Ovary (tissue), 9 donors: ENCODE measurements around the gene TAF15. TPM values are rescaled to one million over a fixed set of nuclear protein-coding genes. Genes with fewer than 3 reads are reported as not detected.

Experiments used
- DNase-seq, 5 donors: peaks; one replicate each; pipeline ENCODE4 v3.0.0-alpha.2; 2019 to 2020
- H3K27ac ChIP-seq, 2 donors: fragments of 200-600 bp; one replicate each; pipeline versions ENCODE4 v1.5.1 to v1.8.0; 2019 to 2022
- H3K27me3 ChIP-seq: fragments of 200-600 bp; one replicate; pipeline ENCODE4 v1.8.0; 2022
- H3K36me3 ChIP-seq: fragments of 200-600 bp; sonication (generic); one replicate; pipeline ENCODE4 v1.5.1; 2019
- H3K4me1 ChIP-seq: one replicate; pipeline ENCODE4 v1.8.1; 2013; ENCODE audit warnings: mild to moderate bottlenecking, moderate library complexity; ENCODE audit not compliant: insufficient read depth
- H3K4me3 ChIP-seq: fragments of 200-600 bp; sonication (generic); one replicate; pipeline ENCODE4 v1.5.1; 2017
- H3K9me3 ChIP-seq, 2 donors: fragments of 200-600 bp in 1 of 2; sonication (generic) in 1 of 2; one replicate each; pipeline versions ENCODE4 v1.5.1 to v1.8.1; 2013 to 2019; ENCODE audit warnings: mild to moderate bottlenecking in 1 of 2, moderate library complexity in 1 of 2
- CTCF ChIP-seq, 3 donors: fragments of 450-650 bp in 2 of 3; fragments of 200-600 bp in 1 of 3; IDR thresholded peaks; one replicate each; pipeline versions ENCODE4 v1.5.1 to v1.8.0; 2016 to 2022; ENCODE audit warnings: antibody characterized with exemption in 3 of 3, mild to moderate bottlenecking in 1 of 3
- EP300 ChIP-seq: sonication (generic); formaldehyde crosslinking; IDR thresholded peaks from one replicate; pipeline ENCODE4 v1.6.1; 2017; ENCODE audit warnings: antibody characterized with exemption
- POLR2A ChIP-seq: fragments of 450-650 bp; IDR thresholded peaks from one replicate; pipeline ENCODE4 v1.6.1; 2017; ENCODE audit warnings: antibody characterized with exemption, mild to moderate bottlenecking, moderate library complexity
- WGBS, 3 donors: extraction: QIAGEN DNeasy Blood & Tissue Kit in 1 of 3; methylation state at CpG; one replicate each; pipeline versions ENCODE4 v1.1.5 to v1.1.7; 2013 to 2017; 5-methylcytosine and 5-hydroxymethylcytosine counted together
- intact Hi-C, 4 donors: fragments of 100-400 bp; cut with DNase I; formaldehyde crosslinking; loops; one replicate each; pipeline versions ENCODE4 v1.11.0 to v1.15.1; 2022 to 2023
- polyA plus RNA-seq, 2 donors: library from polyadenylated mRNA; stranded (reverse); fragments of 200-250 nt in 1 of 2; fragments of 350-450 nt in 1 of 2; fragmentation: Illumina TruSeq in 1 of 2; extraction: RNeasy Lipid Tissue Mini Kit (QIAGEN cat#74804) in 1 of 2; gene quantifications; one replicate each; pipeline ENCODE4 v1.2.3, GENCODE V29; 2013 to 2014
- total RNA-seq, 7 donors: library from RNA; depleted of rRNA in 2 of 7; stranded (reverse); fragments of >200 nt in 2 of 7; fragmentation: NEBNext Ultra II Directional in 3 of 7; extraction: Animal tissue kit (Norgen Biotek cat#: 25700) in 3 of 7; gene quantifications; one replicate each; pipeline versions ENCODE4 v1.1.0 to v1.2.4, GENCODE V29; 2016 to 2023
- donor health status: DM: no; HTN: no; CAD: no; lungs with moderate emphysema.
- donor health status: DM: no; HTN: no; CAD: no.
- donor health status: Bipolar disorder and iron deficiency.
- donor health status: DM: yes; HTN: yes; CAD: no.
- donor health status: DM: no; HTN: no; CAD: no.
- donor health status: DM: yes; HTN: yes; CAD: no.

Gene TAF15
- total and polyA plus RNA-seq, 9 donors: 30.2 to 223 (median 126) TPM

DNA sequence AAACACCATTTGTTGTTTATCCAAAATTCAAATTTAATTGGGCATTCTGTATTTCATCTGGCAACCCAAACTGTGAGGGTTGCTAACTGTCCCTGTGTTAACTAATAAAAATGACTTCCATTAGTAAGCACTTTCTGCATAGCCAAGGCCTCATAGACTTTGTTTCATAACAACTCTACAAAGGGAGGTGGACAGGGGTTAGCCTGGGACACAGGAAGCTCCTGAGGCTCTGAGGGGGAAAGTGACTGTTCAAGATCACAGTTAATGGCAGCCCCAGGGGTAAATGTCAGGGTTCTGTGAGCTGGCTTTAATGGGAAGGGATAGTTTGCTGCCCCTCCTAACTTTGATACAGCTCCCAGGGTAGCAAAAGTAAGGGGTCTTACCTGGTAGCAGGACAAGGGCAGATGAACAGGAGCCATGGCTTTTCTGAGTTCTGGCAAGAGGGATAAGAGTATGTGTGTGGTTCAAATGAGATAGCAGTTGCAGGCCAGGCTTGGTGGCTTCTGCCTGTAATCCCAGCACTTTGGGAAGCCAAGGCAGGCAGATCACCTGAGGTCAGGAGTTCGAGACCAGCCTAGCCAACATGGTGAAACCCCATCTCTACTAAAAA, 57.2 kb downstream of the TAF15 start:
- intact Hi-C loops: no loop called here
- no peak overlapping the region for H3K27ac ChIP-seq

DNA sequence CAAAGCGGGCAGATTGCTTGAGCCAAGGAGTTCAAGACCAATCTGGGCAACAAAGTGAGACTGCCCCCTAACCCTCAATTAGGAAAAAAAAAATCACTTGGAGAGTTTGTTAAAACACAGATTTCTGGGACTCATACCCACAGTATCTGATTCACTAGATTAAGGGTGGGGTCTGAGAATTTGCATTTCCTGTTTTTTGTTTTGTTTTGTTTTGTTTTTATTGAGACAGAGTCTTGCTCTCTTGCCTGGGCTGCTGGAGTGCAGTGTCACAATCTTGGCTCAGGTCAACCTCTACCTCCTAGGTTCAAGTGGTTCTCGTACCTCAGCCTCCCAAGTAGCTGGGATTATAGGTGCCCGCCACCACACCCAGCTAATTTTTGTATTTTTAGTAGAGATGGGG, 58.3 kb downstream of the TAF15 start:
- WGBS, 3 donors: 94 to 99% (median 96%) methylated on average over 3 of the region's 3 CpGs
- intact Hi-C loops: no loop called here

More for the DNA sequence above, 57.2 kb downstream of the TAF15 start:
- DNase-seq: no peak
- no peaks in the 10 kb centered on the region for H3K27me3 ChIP-seq
- no peaks in the 10 kb centered on the region for H3K9me3 ChIP-seq
- WGBS, 3 donors: 95 to 100% (median 96%) methylated on average over 1 of the region's 1 CpG
- H3K4me3 ChIP-seq: no peak overlapping the region
- TF ChIP-seq POLR2A (no peak), CTCF (IDR thresholded peaks at IDR 0.05) (no peak), EP300 (no peak)
- no peaks in the 10 kb centered on the region for H3K36me3 ChIP-seq
- no peaks in the 10 kb centered on the region for H3K4me1 ChIP-seq

GRCh38 chr17:35868737-35869136, 59.5 kb downstream of the TAF15 start, which contains the start of gene HEATR9:
Gene HEATR9, minus strand, starts transcription at chr17:35868891. Its CDS starts 149 bp downstream, at chr17:35868742.
- Histone ChIP-seq H3K4me1 (no peaks in the 10 kb centered on the region), H3K27me3 (no peaks in the 10 kb centered on the region), H3K9me3 (no peaks in the 10 kb centered on the region), H3K36me3 (no peaks in the 10 kb centered on the region), H3K4me3 (no peak within 1 kb of the TSS), H3K27ac (no peak within 1 kb of the TSS)
- 76 to 81% (median 80%) methylated on average over 3 of the region's 3 CpGs for WGBS, 3 donors
- no peak for DNase-seq
- intact Hi-C loops: no loop called here
- TF ChIP-seq POLR2A (no peak), EP300 (no peak), CTCF (IDR thresholded peaks at IDR 0.05) (no peak)

More for the DNA sequence above, 58.3 kb downstream of the TAF15 start:
- Histone ChIP-seq H3K36me3 (no peaks in the 10 kb centered on the region), H3K27ac (no peak overlapping the region), H3K27me3 (no peaks in the 10 kb centered on the region), H3K4me3 (no peak overlapping the region), H3K9me3 (no peaks in the 10 kb centered on the region), H3K4me1 (no peaks in the 10 kb centered on the region)
- DNase-seq: no peak
- TF ChIP-seq EP300 (no peak), CTCF (IDR thresholded peaks at IDR 0.05) (no peak), POLR2A (no peak)

DNA sequence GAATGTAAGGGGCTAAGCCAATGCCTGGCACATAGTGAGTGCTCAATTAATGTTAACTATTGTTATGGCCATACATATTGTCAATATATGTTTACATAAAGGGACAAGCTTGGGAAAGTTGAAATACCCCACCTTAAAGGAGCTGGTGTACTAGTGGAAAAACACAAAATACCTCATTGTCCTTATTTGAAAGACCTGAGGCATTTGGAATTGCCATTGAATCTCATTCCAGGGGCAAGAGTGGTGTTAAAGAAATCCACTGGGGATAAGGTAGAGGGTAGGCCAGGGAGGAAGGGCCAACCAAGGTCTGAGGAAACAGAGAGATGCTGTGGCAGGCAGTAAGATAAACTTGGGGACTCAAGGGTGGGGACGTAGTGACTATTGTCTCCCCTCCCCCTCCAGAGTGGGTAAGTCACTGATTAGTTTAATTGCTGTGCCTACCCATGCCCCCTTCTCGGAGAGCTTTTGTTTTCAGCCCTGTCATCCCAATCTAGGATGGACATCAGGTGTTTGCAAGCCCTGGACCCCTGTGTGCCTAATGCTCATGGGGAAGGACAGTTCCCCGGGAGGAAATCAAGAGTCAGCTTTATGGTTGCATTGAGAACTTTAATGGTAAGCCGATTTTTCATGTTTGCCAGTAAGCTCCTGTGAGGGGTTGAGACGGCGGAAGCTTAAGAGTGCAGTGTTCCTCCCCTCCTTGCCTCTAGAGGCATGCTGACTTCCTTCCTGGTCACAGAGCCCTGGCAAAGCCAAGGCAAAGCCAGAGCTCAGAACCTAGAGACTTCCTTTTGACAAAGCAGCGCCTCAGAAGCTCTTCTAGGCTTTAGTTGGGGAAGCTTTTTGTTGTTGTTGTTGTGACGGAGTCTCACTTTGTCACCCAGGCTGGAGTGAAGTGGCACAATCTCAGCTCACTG, 61.9 kb downstream of the TAF15 start:
- Histone ChIP-seq H3K36me3 (no peaks in the 10 kb centered on the region), H3K27ac (no peak overlapping the region), H3K4me3 (no peak overlapping the region), H3K27me3 (no peaks in the 10 kb centered on the region), H3K4me1 (no peaks in the 10 kb centered on the region), H3K9me3 (no peaks in the 10 kb centered on the region)
- 74 to 84% (median 83%) methylated on average over 8 of the region's 8 CpGs for WGBS, 3 donors
- TF ChIP-seq POLR2A: no peak
- no peak for TF ChIP-seq EP300
- no peak for TF ChIP-seq CTCF (IDR thresholded peaks at IDR 0.05)
- DNase-seq: no peak
- intact Hi-C loops: no loop called here
